ENCODE results near the gene C17orf114.

C17orf114 gene

GRCh38 chr17:4823373-4824089 lies 21.4 kb upstream of the C17orf114 start:
- no peak for DNase-seq (ENCODE audit: low read depth in 2 of 2)

- no peak for DNase-seq (ENCODE audit: low read depth in 2 of 2)
Measured at GRCh38 chr17:4822835-4823234, 20.7 kb upstream of the C17orf114 start.

- no peak for DNase-seq (ENCODE audit: low read depth in 2 of 2)
Measured at GRCh38 chr17:4818276-4818675, 16.1 kb upstream of the C17orf114 start.

- no peak for DNase-seq (ENCODE audit: low read depth in 2 of 2)
Measured at GRCh38 chr17:4816826-4817225, 14.7 kb upstream of the C17orf114 start.

- no peak for DNase-seq (ENCODE audit: low read depth in 2 of 2)
Measured at GRCh38 chr17:4815043-4815675, 13.0 kb upstream of the C17orf114 start.

- no peak for DNase-seq (ENCODE audit: low read depth in 2 of 2)
Measured at GRCh38 chr17:4812690-4813089, 10.6 kb upstream of the C17orf114 start.

GRCh38 chr17:4811471-4811870 lies 9.3 kb upstream of the C17orf114 start:
- no peak for DNase-seq (ENCODE audit: low read depth in 2 of 2)

- no peak for DNase-seq (ENCODE audit: low read depth in 2 of 2)
Measured at GRCh38 chr17:4810696-4811290, 8.7 kb upstream of the C17orf114 start.

- DNase-seq (ENCODE audit: low read depth in 2 of 2), result no peak
Measured at GRCh38 chr17:4808378-4808767, 6.2 kb upstream of the C17orf114 start.

- DNase-seq (ENCODE audit: low read depth in 2 of 2), result no peak
Measured at GRCh38 chr17:4807605-4808377, 5.7 kb upstream of the C17orf114 start.

- peak in 1 of 2 experiments; percentile 31 for DNase-seq (ENCODE audit: low read depth in 2 of 2)
Measured at GRCh38 chr17:4806777-4807604, 4.9 kb upstream of the C17orf114 start, which contains the start of gene PLD2. TSS of gene PLD2 (plus strand) at chr17:4807152. CDS start at chr17:4807773, 621 bp downstream.

- no peak for DNase-seq (ENCODE audit: low read depth in 2 of 2)
Measured at GRCh38 chr17:4806456-4806776, 4.3 kb upstream of the C17orf114 start.

- no peak for DNase-seq (ENCODE audit: low read depth in 2 of 2)
Measured at GRCh38 chr17:4800462-4801196, 1.5 kb downstream of the C17orf114 start.

- DNase-seq (ENCODE audit: low read depth in 2 of 2), result no peak
Measured at GRCh38 chr17:4796552-4796920, 5.6 kb downstream of the C17orf114 start.

GRCh38 chr17:4795168-4795567 lies 7.0 kb downstream of the C17orf114 start:
- DNase-seq (ENCODE audit: low read depth in 2 of 2), result no peak

- DNase-seq (ENCODE audit: low read depth in 2 of 2), result no peak
Measured at GRCh38 chr17:4790705-4791088, 11.4 kb downstream of the C17orf114 start.

GRCh38 chr17:4789951-4790704 lies 12.0 kb downstream of the C17orf114 start:
- peak; percentile 63 to 68 for DNase-seq (ENCODE audit: low read depth in 2 of 2)

- no peak for DNase-seq (ENCODE audit: low read depth in 2 of 2)
Measured at GRCh38 chr17:4789701-4789950, 12.5 kb downstream of the C17orf114 start.

- DNase-seq (ENCODE audit: low read depth in 2 of 2), result no peak
Measured at GRCh38 chr17:4788807-4789700, 13.1 kb downstream of the C17orf114 start, which contains the start of gene GLTPD2. TSS of gene GLTPD2 (plus strand) at chr17:4788964. CDS start at chr17:4789012, 48 bp downstream.
